B cell (primary cell): ENCODE results near the gene MAN1A1.

Experiments used
- CTCF ChIP-seq: fragments of 200-600 bp; IDR thresholded peaks from one replicate; pipeline ENCODE4 v1.8.0; 2022; ENCODE audit warnings: antibody characterized with exemption, mild to moderate bottlenecking
- EZH2 ChIP-seq: IDR thresholded peaks from 2 replicates; pipeline ENCODE4 v1.6.1; 2012; ENCODE audit warnings: borderline replicate concordance, low read depth, mild to moderate bottlenecking, moderate library complexity, low read length; ENCODE audit not compliant: insufficient read depth, poor library complexity, severe bottlenecking

GRCh38 chr6:119250036-119250435 is 99.5 kb downstream of the MAN1A1 start:
- TF ChIP-seq EZH2: no peak
- no peak for TF ChIP-seq CTCF
